HK-2 (cell line): ENCODE measurements around the gene LGI2.
A peak's percentile ranks its signal among the peaks of the same experiment; 100 is the strongest.
"Not testable (repeated sequence)": the region's sequence is repeated elsewhere in the genome, so short reads cannot be mapped to it uniquely, and the experiment has no call there.

Experiments used
- DNase-seq: peaks from one replicate; pipeline ENCODE4 v3.0.0-alpha.2; 2018; ENCODE audit not compliant: unreplicated experiment

Gene LGI2

DNA sequence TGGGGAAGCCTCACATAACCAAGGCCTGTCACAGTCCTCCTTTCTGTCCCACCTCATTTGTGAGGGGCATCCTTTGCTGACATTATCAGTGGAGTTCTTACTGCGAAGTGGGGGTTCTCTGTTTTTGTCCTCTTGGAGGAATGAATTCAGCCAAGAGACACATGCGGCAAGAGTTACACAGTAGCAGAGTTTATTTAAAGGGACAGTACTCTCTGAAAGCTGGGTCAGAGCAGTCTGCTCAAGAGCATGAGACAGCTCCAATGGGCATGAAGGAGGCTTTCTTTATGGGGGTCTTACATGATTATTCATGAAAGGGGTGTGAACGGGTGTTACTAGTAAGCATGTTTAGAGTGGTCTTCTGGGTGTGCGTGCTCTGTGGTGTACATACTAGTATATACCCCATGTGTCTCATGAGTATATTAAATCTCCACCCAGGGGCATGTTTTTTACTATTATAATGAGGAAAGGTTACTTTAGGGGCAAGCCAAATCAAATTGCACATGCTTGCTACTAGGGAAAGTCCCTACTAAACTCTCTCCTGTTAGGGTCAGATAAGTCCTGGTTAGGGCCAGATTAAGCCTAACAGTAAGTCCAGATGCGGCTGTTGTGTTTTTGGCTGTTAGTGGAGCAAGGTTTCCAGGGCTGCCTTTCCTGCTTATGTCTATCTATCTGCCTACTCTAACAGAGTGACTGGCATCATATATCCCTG lies 19.8 kb upstream of the LGI2 start:
- no peak for DNase-seq

DNA sequence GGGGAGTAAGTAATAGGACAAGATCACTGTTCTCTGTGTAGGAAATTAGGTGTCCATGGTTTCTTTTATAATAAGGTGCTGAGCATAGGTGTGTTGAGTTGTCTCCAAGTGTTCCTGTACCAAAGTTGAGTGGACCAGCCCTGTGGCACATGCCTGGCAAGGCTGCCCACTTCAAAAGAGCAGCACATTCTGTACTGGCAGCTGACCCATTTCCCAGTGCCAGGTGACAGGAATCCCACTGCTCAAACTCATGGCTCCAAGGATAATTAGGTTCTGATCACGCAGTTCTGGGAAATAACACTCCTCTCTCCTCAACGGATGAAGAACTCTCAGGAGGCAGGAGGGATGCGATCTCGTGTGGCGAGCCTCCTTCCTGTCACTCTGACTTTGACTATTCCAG lies 12.8 kb upstream of the LGI2 start:
- DNase-seq, result no peak

DNA sequence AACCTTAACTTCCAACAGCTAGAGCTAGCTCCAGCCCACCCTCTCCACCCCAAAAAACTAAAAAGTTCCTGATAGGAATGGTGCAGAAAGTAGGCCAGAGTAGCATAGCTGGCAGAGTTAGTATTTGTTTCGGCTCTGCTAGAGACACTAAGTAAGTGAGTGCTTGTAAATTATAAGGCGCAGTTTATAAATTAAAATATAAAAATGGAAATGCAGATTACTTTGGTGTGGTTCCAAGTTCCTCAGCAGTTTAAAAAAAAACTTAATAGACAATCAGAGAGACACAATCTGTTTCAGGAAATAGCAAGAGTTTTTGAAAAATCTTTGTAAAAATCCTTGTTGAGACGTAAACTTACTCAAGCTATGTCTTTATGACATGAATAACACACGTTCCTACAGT lies 2.8 kb upstream of the LGI2 start:
- no peak for DNase-seq

DNA sequence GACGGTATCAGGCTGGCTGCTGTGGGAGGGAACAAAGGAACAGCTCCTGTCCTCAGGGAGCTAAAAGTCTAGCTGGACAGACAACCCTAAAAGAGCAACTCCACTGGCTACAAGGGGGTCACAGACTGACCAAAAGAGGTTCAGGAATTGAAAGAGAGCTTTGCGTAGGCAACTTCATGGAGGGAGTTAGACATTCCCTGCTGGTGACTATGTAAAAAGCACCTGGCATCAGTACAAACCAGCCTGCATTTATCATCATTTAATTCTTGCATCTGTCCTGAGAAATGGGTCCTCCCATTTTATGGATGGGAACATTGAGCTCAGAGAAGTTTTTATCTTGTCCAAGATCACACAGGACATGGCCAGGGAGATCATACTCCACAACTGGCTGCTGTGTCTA lies 1.4 kb upstream of the LGI2 start:
- DNase-seq, result no peak

DNA sequence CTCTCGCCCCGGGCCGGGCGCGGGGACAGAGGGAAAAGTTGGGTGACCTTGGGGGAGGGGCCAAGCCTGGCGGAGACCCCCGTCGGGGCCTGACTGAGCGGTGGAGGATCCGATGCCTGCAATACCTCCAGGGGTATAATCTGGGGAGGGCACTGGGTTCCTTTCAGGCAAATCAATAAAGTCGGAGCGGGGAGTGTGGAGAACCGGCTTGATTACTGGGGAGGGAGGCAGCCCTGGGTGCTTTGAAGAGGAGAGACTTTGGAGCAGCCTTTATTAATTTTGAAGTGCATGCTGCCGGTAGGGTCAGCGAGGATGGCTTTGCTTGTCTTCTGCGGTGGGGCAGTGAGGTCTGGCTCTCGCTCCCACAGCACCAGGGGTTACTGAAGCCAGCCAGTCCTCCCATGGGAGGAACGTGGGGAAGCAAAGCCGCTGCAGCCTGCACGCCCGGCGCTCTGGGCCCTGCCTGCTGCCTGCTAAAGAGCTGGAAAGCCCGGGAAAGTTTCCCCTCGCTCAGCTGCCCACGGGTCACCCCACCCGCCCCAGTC lies 403 bp upstream of the LGI2 start:
- peak; percentile 12 for DNase-seq

DNA sequence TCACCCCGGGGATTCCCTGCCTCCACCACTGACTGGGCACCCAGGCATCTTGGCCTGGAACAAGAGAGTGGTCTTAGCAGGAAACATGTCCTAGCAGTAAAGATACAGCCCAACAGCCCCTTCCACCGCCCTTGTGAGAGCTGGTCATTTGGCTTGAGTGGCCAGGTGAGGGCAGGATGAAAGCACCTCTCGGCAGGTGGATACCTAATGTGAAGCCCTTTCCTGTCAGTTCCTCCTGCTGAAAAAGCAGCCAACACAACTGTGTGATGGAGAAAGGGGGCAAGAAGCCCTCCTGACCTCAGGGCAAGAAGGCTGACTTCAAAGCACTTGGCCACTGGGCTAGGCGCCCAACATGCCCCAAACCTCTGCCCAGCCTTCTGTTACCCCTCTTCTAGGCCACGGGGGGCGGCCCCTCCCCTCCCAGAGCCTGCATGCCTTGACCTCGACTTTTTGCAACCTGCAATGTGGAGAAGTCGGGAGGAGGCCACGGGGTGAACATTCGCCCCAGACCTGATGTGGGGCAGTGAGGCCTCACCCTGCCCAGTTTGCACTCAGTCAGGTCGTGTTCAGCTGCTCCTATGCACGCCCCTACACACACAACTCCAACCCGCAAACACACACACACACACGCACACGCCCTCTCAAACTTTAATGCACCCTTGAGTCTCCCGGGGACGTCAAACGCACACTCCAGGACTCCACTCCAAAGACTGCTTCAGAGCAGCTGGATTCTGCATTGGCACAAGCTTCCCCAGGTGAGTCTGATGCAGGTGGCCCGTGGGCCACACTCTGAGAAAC lies 1.1 kb downstream of the LGI2 start:
- no peak for DNase-seq

DNA sequence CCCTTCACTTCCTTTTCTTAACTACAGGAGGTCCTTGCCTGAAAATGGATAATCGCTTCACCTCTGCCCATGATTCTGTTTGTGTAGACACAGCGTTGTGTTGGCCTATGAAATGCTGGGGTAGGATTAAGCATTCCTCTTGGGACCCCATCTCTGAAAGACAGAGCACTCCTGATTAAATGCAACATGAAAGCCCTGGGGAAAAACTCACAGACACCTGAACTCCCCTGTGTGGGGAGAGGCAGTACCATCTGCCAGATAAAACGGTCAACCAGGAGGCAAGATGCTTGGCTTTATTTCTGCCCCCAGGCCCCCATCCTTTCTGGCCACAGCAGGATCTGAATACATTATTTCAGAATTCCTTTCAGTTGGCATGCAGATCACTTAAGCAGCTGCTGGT lies 1.9 kb downstream of the LGI2 start:
- no peak for DNase-seq

DNA sequence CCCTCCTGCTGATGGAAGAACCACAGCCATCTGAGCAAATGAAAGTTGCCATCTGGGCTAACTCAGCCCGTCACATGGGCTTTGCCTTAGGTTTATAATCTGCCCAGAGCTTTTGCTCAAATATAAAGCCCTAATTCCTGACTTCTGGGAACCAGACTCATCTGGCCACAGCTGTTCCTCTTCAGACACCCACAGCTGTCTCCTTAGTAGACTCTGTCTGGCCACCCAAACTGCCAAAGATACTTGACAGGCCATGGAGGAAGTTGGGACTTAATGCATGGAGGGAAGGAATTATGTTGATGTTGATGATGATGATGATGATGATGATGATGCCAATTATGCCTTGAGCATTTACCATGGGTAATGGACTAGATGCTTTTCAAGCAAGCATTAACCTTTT lies 8.0 kb downstream of the LGI2 start:
- DNase-seq, result no peak

DNA sequence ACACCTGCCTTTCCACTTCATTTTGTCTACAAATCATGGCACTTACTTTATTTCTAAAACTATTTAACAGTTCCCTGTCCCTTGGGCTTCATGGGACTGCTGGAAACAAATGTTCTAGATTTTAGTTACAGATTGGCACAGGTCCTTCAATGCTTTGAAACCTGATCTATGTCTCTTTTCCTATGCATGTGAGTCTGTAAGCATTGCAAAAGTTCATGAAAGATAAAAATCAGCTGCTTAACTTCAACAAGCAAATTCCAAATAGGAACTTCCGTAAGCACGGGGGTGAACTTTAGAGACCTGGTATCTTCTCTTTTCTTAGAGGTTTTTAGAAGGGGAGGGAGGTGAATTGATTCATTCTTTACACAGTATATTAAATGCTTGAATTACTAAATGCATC lies 9.5 kb downstream of the LGI2 start:
- no peak for DNase-seq

DNA sequence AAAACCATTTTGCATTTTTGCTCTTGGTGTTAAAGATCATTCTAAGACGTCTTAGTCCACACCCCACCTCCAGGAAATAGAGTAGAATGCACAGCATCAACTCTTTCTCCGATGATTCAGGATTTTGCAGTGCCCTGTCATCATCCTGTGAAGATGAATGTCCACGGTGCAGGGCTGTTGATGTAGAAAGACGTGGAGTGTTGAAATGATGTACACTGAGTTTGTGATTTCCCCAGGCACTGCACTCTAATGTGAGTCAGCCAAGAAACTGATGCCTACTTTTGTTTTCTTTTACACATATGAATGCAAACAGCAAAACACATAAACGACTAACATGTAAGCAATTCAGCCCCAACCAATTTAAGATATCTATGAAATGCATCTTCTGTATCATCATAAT lies 10.5 kb downstream of the LGI2 start:
- DNase-seq, result no peak

DNA sequence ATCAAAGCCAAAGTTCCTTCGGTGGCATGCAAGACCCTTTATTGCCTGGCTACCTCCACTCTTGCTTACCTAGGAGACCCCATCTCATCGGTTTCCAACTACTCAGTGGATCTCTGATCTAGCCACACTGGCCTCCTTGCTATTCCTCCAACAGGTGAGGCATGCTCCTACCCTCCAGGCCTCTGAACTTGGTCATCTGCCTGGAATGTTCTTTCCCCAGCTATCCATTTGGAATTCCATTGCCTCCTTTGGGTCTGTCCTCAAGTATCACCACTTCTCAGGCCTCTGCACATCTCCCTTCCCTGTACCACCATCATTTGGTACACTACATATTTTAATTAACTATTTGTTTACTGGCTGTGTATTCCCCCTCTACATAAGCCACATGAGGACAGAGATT lies 11.2 kb downstream of the LGI2 start:
- DNase-seq, result no peak

DNA sequence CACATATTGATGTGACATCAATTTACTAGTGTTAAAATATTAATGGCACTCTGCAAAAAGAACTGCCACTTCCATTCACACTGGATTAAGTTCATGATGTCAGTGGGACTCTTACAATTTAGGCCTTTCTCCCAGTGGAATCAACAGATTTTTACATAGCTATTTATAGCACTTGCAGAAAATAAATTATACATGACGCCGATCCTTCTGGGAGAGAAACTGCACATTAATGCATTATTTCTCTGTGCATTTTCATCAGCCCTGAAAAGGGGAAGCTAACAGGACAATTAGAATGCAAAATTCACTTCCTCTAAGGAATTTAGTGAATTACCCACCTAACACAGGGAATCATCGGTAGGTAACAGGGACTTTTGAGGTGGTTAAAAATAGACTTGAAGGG lies 15.7 kb downstream of the LGI2 start:
- DNase-seq, result no peak

DNA sequence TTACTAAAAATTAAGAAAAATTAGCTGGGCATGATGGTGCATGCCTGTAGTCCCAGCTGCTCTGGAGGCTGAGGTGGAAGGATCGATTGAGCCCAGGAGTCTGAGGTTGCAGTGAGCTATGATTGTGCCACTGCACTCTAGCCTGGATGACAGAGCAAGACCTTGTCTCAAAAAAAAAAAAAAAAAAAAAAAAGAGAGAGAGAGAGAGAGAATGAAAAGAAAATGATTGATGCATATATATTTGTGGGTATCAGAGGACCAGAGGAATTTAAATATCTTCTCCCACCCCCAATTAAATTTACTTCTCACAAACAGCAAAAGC lies 16.1 kb downstream of the LGI2 start:
- DNase-seq, result not testable (repeated sequence)

DNA sequence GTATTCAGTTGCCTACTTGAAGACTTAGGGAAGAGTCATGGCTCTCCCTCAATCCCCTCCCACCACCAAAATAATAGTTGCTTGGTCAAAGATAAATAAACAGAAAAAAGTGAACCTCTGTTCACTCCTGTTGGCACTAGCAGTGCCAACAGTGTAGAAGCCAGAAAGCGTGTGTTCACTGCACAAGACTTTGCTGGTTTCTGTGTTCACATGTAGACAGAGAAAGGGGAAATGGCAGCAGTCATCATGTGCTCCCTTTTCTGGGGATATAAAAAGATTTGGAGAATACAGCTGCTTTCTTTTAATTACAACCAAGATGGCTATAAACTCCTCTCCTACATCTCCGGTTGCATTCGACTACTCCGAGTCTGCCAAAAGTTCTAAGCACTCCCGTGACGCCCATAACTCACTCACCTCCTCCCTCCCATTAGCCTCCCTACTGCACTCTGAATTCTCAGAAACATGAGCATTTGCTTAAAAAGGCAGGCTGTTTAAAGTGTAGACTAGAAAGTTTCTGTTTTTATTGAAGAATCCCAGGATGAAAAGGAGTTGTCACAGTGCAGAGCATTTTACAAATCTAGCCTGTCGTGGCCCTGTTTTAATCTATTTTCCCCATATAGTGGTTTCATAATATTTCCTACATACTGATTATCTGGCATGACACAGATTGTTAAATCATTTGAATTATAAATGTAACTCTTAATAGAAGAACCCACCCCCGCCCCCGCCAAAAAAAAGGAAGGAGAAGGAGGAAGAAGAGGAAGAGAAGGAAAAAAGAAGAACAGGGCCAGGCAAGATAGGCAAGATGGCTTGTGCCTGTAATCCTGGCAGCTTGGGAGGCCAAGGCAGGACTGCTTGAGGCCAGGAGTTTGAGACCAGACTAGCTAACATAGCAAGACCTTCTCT lies 16.7 kb downstream of the LGI2 start:
- no peak for DNase-seq

DNA sequence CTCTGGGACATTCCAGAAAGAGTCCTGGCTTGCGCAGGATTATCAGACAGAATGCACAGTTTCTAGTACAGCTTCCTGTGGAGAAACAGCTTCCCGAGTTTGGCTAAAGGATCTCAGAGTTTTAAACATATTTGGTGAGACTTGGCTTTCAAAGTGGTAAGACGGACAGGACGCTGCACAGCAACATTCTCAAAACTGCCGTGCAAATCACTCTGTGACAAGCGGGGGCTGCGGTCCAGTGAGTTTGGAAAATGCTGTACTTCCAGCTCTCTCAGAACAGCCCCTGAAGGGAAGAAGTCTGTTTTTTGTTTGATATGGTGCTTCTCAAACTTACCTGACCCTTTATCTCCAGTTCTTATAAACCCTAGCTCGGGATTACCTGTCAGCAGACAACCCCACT lies 18.1 kb downstream of the LGI2 start:
- DNase-seq, result no peak

DNA sequence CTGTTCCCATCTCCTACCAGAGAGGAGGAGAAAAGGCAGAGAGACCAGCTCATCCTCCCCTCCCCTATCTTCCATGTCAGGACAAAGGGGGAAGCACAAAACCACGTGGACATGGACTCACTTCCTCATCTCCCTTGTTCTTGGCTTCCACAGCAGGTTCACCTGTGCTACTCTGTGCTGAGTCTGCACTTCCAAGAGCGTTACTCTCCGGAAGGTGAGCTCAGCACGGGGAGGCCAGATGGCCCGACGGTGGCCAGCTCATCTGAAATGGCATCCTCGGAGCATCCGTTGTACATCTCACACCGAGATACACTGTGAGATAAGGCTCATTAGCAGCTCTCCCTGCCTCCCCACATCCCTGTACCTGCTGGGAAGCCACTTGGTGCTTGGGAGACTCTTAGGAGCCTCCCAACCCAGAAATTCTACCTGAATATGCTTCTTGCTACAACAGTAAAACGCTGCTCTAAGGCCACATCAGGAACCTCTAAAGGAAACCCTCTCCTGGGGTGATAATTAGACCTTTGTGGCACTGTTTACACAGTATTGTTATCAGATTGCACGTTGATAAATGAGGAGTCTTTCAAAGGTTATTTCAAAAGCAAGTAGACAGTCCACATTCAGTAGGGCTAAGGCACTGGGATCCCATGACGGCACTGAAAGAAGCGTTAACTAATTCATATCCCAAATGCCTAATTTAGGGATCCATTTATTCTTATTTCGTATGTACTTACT lies 19.4 kb downstream of the LGI2 start:
- no peak for DNase-seq

DNA sequence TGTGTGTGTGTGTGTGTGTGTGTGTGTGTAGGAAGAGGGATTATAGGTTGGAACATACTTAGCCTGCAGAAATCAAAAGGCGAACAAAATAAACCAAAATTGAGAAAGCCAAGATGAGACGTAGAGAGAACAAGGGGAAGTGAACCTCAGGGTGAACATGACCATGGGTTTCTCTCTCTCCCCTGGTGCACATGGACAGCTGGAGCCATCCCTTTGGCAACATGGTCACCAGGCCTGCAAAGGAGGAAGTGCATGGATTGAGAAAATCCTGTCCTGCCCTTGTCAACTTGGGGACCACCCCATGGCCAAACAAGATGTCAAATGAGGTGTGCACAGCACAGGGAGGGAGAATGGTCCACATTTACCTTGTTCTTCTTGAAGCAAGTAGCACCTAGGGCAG lies 23.1 kb downstream of the LGI2 start:
- no peak for DNase-seq

DNA sequence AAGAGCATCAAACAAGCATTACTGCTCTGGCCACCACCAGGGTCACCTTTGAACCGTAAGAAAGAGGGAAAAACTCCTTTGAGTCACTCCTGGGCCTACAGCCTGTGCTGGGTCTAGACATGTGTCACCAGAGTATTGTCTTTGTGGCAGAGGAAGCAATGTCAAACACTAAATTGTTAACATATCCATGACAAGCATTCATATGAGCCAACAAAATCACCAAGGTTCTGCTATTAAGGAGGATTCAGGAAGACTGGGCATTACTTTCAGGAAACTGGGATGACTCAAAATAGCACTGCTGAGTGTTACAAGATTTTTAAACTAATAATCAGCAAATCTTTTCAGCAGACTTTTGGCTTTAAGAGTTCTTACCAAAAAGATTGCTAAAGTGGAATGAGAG lies 28.1 kb downstream of the LGI2 start:
- no peak for DNase-seq

DNA sequence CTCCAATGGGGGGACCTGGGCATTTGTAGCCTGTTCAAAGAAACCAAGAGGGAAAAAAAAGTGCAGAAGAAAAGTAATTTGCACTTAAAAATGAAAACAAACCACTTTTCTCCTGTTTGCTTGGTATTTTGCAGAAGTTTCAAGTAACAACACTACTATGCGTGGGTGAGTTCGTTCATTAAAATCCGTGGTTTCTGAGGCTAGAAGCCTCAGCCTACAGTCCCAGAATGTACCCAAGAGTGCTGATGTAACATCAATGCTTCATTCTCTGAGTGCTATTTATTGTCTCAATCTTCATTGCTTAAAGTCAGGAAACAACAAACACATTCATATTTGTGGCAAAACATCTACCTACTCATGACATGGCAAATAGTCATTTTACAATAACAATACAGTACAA lies 29.2 kb downstream of the LGI2 start:
- no peak for DNase-seq

DNA sequence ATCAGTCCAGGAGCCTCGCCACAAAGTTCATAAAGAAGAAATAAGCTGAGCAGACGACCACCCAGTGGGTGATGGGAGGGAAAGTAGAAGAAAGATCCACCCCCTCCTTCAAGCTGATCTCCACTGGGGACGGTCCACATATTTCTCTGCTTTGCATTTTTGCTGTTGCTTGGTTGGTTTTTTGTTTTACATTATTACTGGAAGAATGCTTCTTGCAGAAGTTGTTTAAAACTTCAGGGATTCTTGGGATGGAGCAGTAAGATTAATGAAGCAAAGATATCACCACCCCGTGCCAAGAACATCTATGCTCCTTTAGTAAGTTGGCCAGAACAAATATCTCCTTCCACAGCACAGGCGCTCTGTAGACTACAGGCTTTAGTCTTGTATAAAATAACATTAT lies 30.1 kb downstream of the LGI2 start:
- no peak for DNase-seq

DNA sequence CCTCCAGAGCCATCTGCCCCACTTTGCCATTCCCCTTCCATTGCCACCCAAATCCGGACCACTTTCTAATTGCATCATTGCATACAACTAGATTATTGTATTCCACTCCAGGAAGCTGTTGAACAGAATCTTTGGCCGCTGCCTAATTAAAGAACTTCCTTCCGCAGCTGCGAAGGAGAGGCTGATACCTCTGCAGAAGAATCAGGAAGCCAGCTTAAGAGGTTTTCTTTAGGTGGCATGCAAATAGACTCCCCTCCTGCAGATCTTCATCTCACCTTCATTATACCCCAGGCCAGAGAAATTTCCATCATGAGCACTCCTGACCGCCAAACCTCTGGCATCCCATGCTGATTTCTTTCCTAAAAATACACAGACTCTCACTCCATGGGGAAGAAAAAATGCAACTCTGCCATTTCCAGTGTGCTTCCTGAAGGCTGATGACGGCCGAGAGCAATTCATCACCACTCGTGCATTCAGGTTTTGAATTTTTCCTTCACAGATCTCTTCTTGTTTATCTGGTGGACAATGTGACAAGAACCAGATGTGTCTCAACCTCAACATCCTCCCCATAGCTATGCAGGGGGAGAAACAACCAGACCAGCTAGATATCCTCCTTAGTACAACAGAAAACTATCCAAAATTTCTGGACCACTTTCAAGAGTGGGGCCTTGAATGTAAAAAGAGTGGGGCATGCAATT lies 31.2 kb downstream of the LGI2 start:
- no peak for DNase-seq
